ENCODE measurements around the gene EMP2.

GRCh38 chr16:10597187-10597601 is 16.8 kb upstream of the EMP2 start:
- no peak for TF ChIP-seq CTCF (IDR thresholded peaks at IDR 0.05)
- TF ChIP-seq POLR2A (IDR thresholded peaks at IDR 0.05): no peak

All from adrenal gland (tissue), 5 donors.